ENCODE results near the gene TMEM207.

The TMEM207 gene

GRCh38 chr3:190444006-190444405 is 5.7 kb downstream of the TMEM207 start:
- DNase-seq: peak; percentile 89

DNA sequence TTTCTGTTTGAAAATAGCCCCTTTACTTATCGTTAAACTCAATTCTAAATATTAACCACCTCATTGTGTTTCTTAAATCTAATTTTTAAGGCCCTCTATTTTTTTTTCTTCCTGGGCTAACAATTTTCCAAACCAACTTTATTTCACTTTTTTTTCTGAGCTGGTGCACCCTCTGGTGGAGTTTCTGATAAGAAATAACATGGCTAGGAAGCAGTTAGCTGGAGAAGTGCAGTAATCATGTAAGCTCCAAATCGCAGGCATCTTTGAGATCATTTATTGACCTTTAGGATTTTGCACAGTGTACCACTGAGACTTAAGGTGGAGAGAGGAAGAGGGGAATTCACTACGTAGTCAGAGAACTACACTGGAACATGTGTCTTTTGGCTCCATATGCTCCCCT is 6.4 kb downstream of the TMEM207 start:
- DNase-seq: peak; percentile 38

DNA sequence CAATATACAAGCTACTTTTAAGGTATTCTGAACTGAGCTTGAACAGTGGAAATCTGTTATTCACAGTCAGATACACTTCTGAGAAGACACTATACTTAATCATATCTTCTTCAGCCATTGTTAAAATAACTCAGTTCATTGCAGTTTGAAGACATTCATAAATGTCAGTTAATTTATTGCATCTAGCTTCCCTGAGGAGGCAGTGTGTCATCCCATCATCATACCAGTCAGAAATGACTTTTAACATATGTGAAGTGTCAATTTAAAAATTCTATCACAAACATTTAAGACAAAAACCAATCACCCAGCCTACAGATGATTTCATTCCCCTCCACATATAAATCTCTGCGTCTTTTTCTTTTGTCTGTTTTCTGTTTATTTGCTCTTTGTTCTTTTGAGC is 7.5 kb downstream of the TMEM207 start:
- DNase-seq: no peak

DNA sequence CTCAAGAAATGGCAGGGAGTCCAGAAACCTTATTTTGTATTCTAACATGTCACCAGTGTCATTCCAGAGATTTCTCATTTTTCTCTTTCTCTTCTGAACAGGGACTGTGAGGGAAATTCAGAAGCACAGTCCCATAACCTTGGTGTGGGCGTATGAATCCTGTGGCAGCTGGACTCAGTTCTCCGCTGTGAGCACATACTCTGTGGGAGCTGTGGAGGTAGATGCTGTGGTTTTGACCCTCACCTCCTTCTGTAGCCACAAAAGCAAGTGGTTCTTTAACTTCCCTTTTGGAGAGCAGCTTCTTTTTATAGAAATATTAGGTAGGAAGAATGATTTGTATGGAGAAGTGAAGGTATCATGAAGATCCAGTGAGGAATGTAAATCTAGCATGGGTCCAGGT is 13.4 kb downstream of the TMEM207 start:
- DNase-seq: peak; percentile 23

- DNase-seq: no peak
Measured at GRCh38 chr3:190435618-190436017, 14.1 kb downstream of the TMEM207 start.

DNA sequence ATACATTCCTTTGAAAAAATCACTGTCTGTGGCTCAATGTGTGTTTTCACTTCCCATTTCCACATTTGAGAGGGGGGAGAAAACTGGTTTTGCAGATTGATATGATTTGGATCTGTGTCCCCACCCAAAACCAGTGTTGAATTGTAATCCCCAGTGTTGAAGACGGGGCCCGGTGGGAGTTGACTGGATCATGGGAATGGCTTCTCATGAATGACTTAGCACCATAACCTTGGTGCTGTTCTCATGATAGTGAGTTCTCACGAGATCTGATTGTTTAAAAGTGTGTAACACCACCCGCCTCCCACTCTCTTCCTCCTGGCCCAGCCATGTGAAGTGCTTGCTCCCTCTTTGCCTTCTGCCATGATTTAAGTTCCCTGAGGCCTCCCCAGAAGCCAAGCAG is 16.1 kb downstream of the TMEM207 start:
- DNase-seq: no peak

- no peak for DNase-seq
Measured at GRCh38 chr3:190432216-190432615, 17.5 kb downstream of the TMEM207 start.

- DNase-seq: no peak
Measured at GRCh38 chr3:190430906-190431305, 18.8 kb downstream of the TMEM207 start.

DNA sequence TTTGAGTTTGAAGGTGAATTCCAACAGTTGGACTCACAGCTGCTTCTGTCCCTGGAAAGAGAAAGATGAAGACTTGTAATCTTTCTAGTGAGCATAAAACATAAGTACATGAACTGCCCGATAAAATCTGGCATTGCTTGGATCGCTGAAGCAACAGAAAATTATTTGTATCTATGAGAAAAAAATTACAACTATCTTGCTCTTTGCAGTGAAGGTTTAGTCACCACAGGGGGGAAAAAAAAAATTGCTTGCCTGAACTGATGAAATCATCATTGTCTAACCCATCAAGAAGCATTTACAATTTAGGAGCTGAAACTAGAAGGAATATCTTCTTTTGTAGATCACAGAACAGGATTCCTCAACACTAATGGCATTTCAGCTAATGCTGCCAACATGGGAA is 20.0 kb downstream of the TMEM207 start:
- DNase-seq: no peak

DNA sequence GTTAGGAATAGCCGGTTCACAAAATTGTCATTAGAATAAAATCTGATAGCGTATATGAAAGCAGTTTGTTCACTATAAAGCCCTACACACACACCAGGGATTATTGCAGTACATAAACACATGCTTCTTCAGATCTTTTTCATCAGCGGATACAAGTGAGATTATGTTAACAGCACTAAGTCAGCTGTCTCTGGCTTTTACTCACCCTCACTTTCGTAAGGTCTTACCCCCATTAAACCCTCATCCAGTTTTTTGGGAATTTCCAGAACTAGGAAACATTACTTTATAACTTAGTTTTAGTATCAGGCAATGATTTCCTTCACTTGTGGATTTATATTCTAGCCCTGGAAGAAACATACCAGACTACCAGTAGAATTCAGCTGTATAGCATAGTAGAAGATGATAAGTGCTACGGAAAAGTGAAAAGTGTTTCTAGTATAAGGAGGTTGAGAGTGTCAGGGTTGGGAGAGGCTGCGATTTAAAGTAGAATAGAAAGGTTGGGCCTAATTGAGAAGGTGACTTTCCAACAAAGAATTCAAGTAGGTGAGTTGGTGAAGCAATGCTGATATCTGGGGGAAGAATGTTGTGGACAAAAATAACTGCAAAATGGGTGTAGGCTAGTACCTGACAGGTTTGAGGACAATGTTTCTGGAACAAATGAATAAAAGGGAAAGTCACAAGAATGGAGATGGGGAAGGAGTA is 22.7 kb downstream of the TMEM207 start:
- no peak for DNase-seq

DNA sequence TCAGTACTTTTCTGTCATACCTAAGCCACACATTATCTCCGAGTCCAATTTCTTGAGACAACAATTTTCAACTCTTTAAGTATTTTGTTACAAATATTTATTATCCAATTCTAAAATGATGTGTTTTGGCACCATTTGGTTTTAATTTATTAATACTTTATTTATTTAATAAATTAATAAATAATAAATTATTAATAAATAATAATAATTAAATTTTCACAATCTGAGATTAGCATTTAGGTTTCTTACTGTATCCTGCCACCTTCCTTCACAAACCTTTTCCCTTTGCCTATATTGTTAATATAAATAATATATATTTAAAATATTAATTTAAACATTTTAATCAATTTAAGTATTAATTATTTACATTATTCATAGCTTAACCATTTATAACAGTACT is 23.9 kb downstream of the TMEM207 start:
- DNase-seq: no peak

- peak; percentile 46 for DNase-seq
Measured at GRCh38 chr3:190424478-190425439, 24.9 kb downstream of the TMEM207 start.

- DNase-seq: no peak
Measured at GRCh38 chr3:190424108-190424477, 25.6 kb downstream of the TMEM207 start.

GRCh38 chr3:190414297-190414696 is 35.4 kb downstream of the TMEM207 start:
- DNase-seq: no peak

GRCh38 chr3:190404715-190405114 is 45.0 kb downstream of the TMEM207 start:
- DNase-seq: no peak

GRCh38 chr3:190401963-190402362 is 47.7 kb downstream of the TMEM207 start:
- no peak for DNase-seq

GRCh38 chr3:190399677-190400076 is 50.0 kb downstream of the TMEM207 start:
- DNase-seq: no peak

GRCh38 chr3:190397889-190398288 is 51.8 kb downstream of the TMEM207 start:
- DNase-seq: no peak

- DNase-seq: no peak
Measured at GRCh38 chr3:190396001-190396400, 53.7 kb downstream of the TMEM207 start.

- DNase-seq: no peak
Measured at GRCh38 chr3:190388703-190389102, 61.0 kb downstream of the TMEM207 start.

DNA sequence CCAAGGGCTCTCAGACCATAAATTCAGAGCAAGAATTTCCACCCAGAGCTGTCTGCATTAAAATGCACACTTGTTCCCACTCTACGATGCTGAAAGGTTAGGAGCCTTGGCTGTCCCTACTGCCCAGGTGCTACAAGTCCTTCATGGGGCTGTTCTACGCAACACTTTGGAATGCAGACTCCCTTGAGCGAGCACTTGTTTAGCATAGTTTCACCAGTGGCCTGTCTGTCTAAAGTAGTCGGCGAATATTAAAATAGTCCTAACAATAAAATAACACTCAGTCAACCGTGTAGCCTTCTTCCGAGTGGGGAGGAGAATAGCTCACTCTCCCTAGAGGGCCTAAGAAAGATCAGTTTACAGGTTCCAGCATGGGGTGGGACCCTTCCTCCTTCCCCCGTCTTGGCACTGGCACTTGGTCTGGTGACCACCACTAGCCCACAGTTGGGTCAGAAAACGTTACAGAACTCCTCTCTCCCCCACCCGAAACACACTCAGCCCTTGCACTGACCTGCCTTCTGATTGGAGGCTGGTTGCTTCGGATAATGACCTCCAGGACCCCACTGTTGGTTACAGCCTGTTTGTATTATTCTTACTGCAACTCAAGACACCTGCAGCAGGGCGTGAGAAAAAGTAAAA is 62.0 kb downstream of the TMEM207 start, which contains the start of gene CLDN16:
TSS of gene CLDN16 (plus strand) at position 586 of the 636 bp plus-strand sequence. CDS start 167 bp downstream, outside the sequence.
- no peak for DNase-seq

GRCh38 chr3:190385731-190386688 is 63.7 kb downstream of the TMEM207 start:
- DNase-seq: no peak

All from GF-D8 (cell line).